ENCODE measurements around the gene CAPRIN1.

Gene CAPRIN1

GRCh38 chr11:34149274-34149673 is 97.7 kb downstream of the CAPRIN1 start:
- Histone ChIP-seq H3K9me3 (ENCODE audit: control insufficient read depth, low read length) (no peaks in the 10 kb centered on the region), H3K4me1 (ENCODE audit: control insufficient read depth, insufficient read depth, low read length, poor library complexity, severe bottlenecking) (no peaks in the 10 kb centered on the region), H3K27me3 (replicated peaks; ENCODE audit: control insufficient read depth, insufficient read depth, low read length, poor library complexity, severe bottlenecking) (no peaks in the 10 kb centered on the region), H3K27ac (ENCODE audit: insufficient read depth, low read length, poor library complexity, severe bottlenecking) (no peak overlapping the region), H3K4me3 (ENCODE audit: insufficient read depth, low read depth, low read length, poor library complexity, severe bottlenecking) (no peak overlapping the region), H3K36me3 (ENCODE audit: control insufficient read depth, insufficient read depth, low read length) (peaks cover 60% of the 10 kb centered on the region)
- no peak for DNase-seq

- Histone ChIP-seq H3K4me1 (ENCODE audit: control insufficient read depth, insufficient read depth, low read length, poor library complexity, severe bottlenecking) (no peaks in the 10 kb centered on the region), H3K27me3 (replicated peaks; ENCODE audit: control insufficient read depth, insufficient read depth, low read length, poor library complexity, severe bottlenecking) (no peaks in the 10 kb centered on the region), H3K36me3 (ENCODE audit: control insufficient read depth, insufficient read depth, low read length) (peaks cover 55% of the 10 kb centered on the region), H3K9me3 (ENCODE audit: control insufficient read depth, low read length) (no peaks in the 10 kb centered on the region), H3K27ac (ENCODE audit: insufficient read depth, low read length, poor library complexity, severe bottlenecking) (no peak overlapping the region), H3K4me3 (ENCODE audit: insufficient read depth, low read depth, low read length, poor library complexity, severe bottlenecking) (no peak overlapping the region)
- DNase-seq: no peak
Observed at GRCh38 chr11:34149786-34150185, 98.3 kb downstream of the CAPRIN1 start.

GRCh38 chr11:34150494-34151151 is 99.1 kb downstream of the CAPRIN1 start:
- Histone ChIP-seq H3K27ac (ENCODE audit: insufficient read depth, low read length, poor library complexity, severe bottlenecking) (no peak overlapping the region), H3K4me1 (ENCODE audit: control insufficient read depth, insufficient read depth, low read length, poor library complexity, severe bottlenecking) (no peaks in the 10 kb centered on the region), H3K36me3 (ENCODE audit: control insufficient read depth, insufficient read depth, low read length) (peaks cover 47% of the 10 kb centered on the region), H3K9me3 (ENCODE audit: control insufficient read depth, low read length) (no peaks in the 10 kb centered on the region), H3K27me3 (replicated peaks; ENCODE audit: control insufficient read depth, insufficient read depth, low read length, poor library complexity, severe bottlenecking) (no peaks in the 10 kb centered on the region), H3K4me3 (ENCODE audit: insufficient read depth, low read depth, low read length, poor library complexity, severe bottlenecking) (no peak overlapping the region)
- no peak for DNase-seq
